ENCODE data around the gene MYL10. TPM values are rescaled to one million over a fixed set of nuclear protein-coding genes. Genes with fewer than 3 reads are reported as not detected.

MYL10 gene
- total RNA-seq, 2 experiments from 2014 or later, result not detected

GRCh38 chr7:101596898-101597297 lies 32.2 kb downstream of the MYL10 start:
- H3K9me2 ChIP-seq (ENCODE audit: insufficient read depth, low read length), result no peaks in the 10 kb centered on the region
- H3K9me3 ChIP-seq (ENCODE audit: low read length), result no peaks in the 10 kb centered on the region
- no peak overlapping the region for H3K27ac ChIP-seq (ENCODE audit: low read depth, low read length, poor library complexity, severe bottlenecking)
- no peaks in the 10 kb centered on the region for H4K20me1 ChIP-seq (ENCODE audit: insufficient read depth, low read length)
- no peaks in the 10 kb centered on the region for H3K36me3 ChIP-seq (ENCODE audit: insufficient read depth, low read length)
- ChIA-PET CTCF (ENCODE audit: unreplicated experiment) (no interaction called here), POLR2A (interaction anchor here (0.6 to 1.0 kb wide), 4 partner anchors 17 to 337 kb away, joined by 3 to 8 read pairs (median 5); no protein-coding TSS in a partner anchor)
- no peak for DNase-seq (ENCODE audit: low spot score)
- no peak overlapping the region for H3K4me3 ChIP-seq (ENCODE audit: low read depth, low read length, poor library complexity, severe bottlenecking)
- intact Hi-C loops (cut with micrococcal nuclease; ENCODE audit: unreplicated experiment), result no loop called here
- H3K4me2 ChIP-seq (ENCODE audit: low read length), result no peak overlapping the region
- H3K79me2 ChIP-seq (ENCODE audit: insufficient read depth, low read depth, low read length), result no peaks in the 10 kb centered on the region
- H2AFZ ChIP-seq (ENCODE audit: low read length), result no peak overlapping the region
- H3K4me1 ChIP-seq (ENCODE audit: insufficient read depth, low read length, poor library complexity, severe bottlenecking), result no peaks in the 10 kb centered on the region
- no TSS peak for BruUV-seq (replicated peaks)
- no peak for TF ChIP-seq EZH2phosphoT487 (IDR thresholded peaks at IDR 0.05; ENCODE audit: borderline replicate concordance, low read depth, low read length)
- no peak for TF ChIP-seq CTCF (conservative IDR thresholded peaks at IDR 0.05; ENCODE audit: low read length)

- Histone ChIP-seq H3K9me2 (ENCODE audit: insufficient read depth, low read length) (no peaks in the 10 kb centered on the region), H3K4me3 (ENCODE audit: low read depth, low read length, poor library complexity, severe bottlenecking) (no peak overlapping the region), H3K9me3 (ENCODE audit: low read length) (no peaks in the 10 kb centered on the region), H3K79me2 (ENCODE audit: insufficient read depth, low read depth, low read length) (no peaks in the 10 kb centered on the region), H3K4me1 (ENCODE audit: insufficient read depth, low read length, poor library complexity, severe bottlenecking) (no peaks in the 10 kb centered on the region), H3K27ac (ENCODE audit: low read depth, low read length, poor library complexity, severe bottlenecking) (no peak overlapping the region), H2AFZ (ENCODE audit: low read length) (no peak overlapping the region), H3K4me2 (ENCODE audit: low read length) (no peak overlapping the region), H3K36me3 (ENCODE audit: insufficient read depth, low read length) (no peaks in the 10 kb centered on the region), H4K20me1 (ENCODE audit: insufficient read depth, low read length) (no peaks in the 10 kb centered on the region)
- TF ChIP-seq EZH2phosphoT487 (IDR thresholded peaks at IDR 0.05; ENCODE audit: borderline replicate concordance, low read depth, low read length) (no peak), CTCF (conservative IDR thresholded peaks at IDR 0.05; ENCODE audit: low read length) (no peak)
- BruUV-seq (replicated peaks), result no TSS peak
- ChIA-PET CTCF (ENCODE audit: unreplicated experiment) (no interaction called here), POLR2A (interaction anchor here (0.6 to 0.7 kb wide), 2 partner anchors 10 to 449 kb away, joined by 3 to 4 read pairs; no protein-coding TSS in a partner anchor)
- DNase-seq (ENCODE audit: low spot score), result no peak
- intact Hi-C loops (cut with micrococcal nuclease; ENCODE audit: unreplicated experiment), result no loop called here
These were observed 33.1 kb downstream of the MYL10 start for GRCh38 chr7:101595766-101596537.

- Histone ChIP-seq H3K4me2 (ENCODE audit: low read length) (no peak overlapping the region), H3K9me2 (ENCODE audit: insufficient read depth, low read length) (no peaks in the 10 kb centered on the region), H4K20me1 (ENCODE audit: insufficient read depth, low read length) (no peaks in the 10 kb centered on the region), H3K4me3 (ENCODE audit: low read depth, low read length, poor library complexity, severe bottlenecking) (no peak overlapping the region), H3K27ac (ENCODE audit: low read depth, low read length, poor library complexity, severe bottlenecking) (no peak overlapping the region), H3K4me1 (ENCODE audit: insufficient read depth, low read length, poor library complexity, severe bottlenecking) (no peaks in the 10 kb centered on the region), H3K79me2 (ENCODE audit: insufficient read depth, low read depth, low read length) (no peaks in the 10 kb centered on the region), H3K9me3 (ENCODE audit: low read length) (no peaks in the 10 kb centered on the region), H3K36me3 (ENCODE audit: insufficient read depth, low read length) (no peaks in the 10 kb centered on the region), H2AFZ (ENCODE audit: low read length) (no peak overlapping the region)
- no TSS peak for BruUV-seq (replicated peaks)
- DNase-seq (ENCODE audit: low spot score), result no peak
- intact Hi-C loops (cut with micrococcal nuclease; ENCODE audit: unreplicated experiment), result no loop called here
- no peak for TF ChIP-seq EZH2phosphoT487 (IDR thresholded peaks at IDR 0.05; ENCODE audit: borderline replicate concordance, low read depth, low read length)
- no peak for TF ChIP-seq CTCF (conservative IDR thresholded peaks at IDR 0.05; ENCODE audit: low read length)
- CTCF ChIA-PET (ENCODE audit: unreplicated experiment), result interaction anchor here (0.6 kb wide), 1 partner anchor 17 kb away, joined by 3 read pairs; no protein-coding TSS in a partner anchor
- POLR2A ChIA-PET, result interaction anchor here (0.7 kb wide), 1 partner anchor 10 kb away, joined by 3 read pairs; no protein-coding TSS in a partner anchor
These were observed 33.9 kb downstream of the MYL10 start for GRCh38 chr7:101595246-101595645.
